DOHH2 (cell line): ENCODE results near the gene FHOD3.

Source experiments
- H3F3A ChIP-seq: fragments of 200-600 bp; sonication (generic), shearing (Covaris generic); 2 replicates; pipeline ENCODE4 v1.6.0; 2016; ENCODE audit warnings: antibody characterized with exemption, mild to moderate bottlenecking; ENCODE audit not compliant: control insufficient read depth, insufficient read depth
- H3K27ac ChIP-seq: fragments of 200-600 bp; sonication (generic); 2 replicates; pipeline ENCODE4 v1.5.1; 2014; ENCODE audit warnings: low read depth, mild to moderate bottlenecking, low read length, moderate library complexity
- H3K27me3 ChIP-seq: fragments of 200-600 bp; sonication (generic); 2 replicates; pipeline ENCODE4 v1.6.1; 2014; ENCODE audit warnings: mild to moderate bottlenecking, low read length, mixed read lengths; ENCODE audit not compliant: control insufficient read depth
- H3K36me3 ChIP-seq: fragments of 200-600 bp; sonication (generic); 2 replicates; pipeline ENCODE4 v1.6.1; 2014; ENCODE audit warnings: mild to moderate bottlenecking, low read length, moderate library complexity, mixed read lengths; ENCODE audit not compliant: control insufficient read depth
- H3K4me1 ChIP-seq: fragments of 200-600 bp; sonication (generic); 2 replicates; pipeline ENCODE4 v1.6.1; 2014; ENCODE audit warnings: mild to moderate bottlenecking, low read length, mixed read lengths; ENCODE audit not compliant: control insufficient read depth
- H3K4me2 ChIP-seq: fragments of 200-600 bp; sonication (generic); 2 replicates; pipeline ENCODE4 v1.6.0; 2014; ENCODE audit warnings: mild to moderate bottlenecking, low read length, moderate library complexity
- H3K4me3 ChIP-seq: fragments of 200-600 bp; sonication (generic); 2 replicates; pipeline ENCODE4 v1.5.1; 2014; ENCODE audit warnings: mild to moderate bottlenecking, low read length, mixed read lengths
- H3K79me2 ChIP-seq: fragments of 200-600 bp; sonication (generic); 2 replicates; pipeline ENCODE4 v1.6.1; 2014; ENCODE audit warnings: mild to moderate bottlenecking, low read length, mixed read lengths; ENCODE audit not compliant: control insufficient read depth
- H3K9me2 ChIP-seq: fragments of 200-600 bp; sonication (generic); replicated peaks from 2 replicates; pipeline ENCODE4 v1.6.1; 2014; ENCODE audit warnings: mild to moderate bottlenecking, low read length, mixed read lengths; ENCODE audit not compliant: control insufficient read depth
- H3K9me3 ChIP-seq: fragments of 200-600 bp; sonication (generic); 2 replicates; pipeline ENCODE4 v1.6.1; 2014; ENCODE audit warnings: antibody characterized with exemption, low read length, mixed read lengths; ENCODE audit not compliant: control insufficient read depth, insufficient read depth
- H4K20me1 ChIP-seq: fragments of 200-600 bp; sonication (generic); 2 replicates; pipeline ENCODE4 v1.6.0; 2014; ENCODE audit warnings: low read depth, mild to moderate bottlenecking, antibody characterized with exemption, low read length, moderate library complexity; ENCODE audit not compliant: control insufficient read depth, insufficient read depth
- CTCF ChIP-seq: fragments of 200-600 bp; sonication (generic); IDR thresholded peaks from one replicate; pipeline ENCODE4 v1.5.1; 2014; ENCODE audit warnings: antibody characterized with exemption, mild to moderate bottlenecking, low read depth, low read length; ENCODE audit not compliant: poor library complexity, severe bottlenecking
- EZH2phosphoT487 ChIP-seq: fragments of 200-600 bp; sonication (generic); IDR thresholded peaks from 2 replicates; pipeline ENCODE4 v1.6.1; 2017; ENCODE audit warnings: borderline replicate concordance, mild to moderate bottlenecking, antibody characterized with exemption, low read length, moderate library complexity, mixed read lengths

Gene FHOD3

DNA sequence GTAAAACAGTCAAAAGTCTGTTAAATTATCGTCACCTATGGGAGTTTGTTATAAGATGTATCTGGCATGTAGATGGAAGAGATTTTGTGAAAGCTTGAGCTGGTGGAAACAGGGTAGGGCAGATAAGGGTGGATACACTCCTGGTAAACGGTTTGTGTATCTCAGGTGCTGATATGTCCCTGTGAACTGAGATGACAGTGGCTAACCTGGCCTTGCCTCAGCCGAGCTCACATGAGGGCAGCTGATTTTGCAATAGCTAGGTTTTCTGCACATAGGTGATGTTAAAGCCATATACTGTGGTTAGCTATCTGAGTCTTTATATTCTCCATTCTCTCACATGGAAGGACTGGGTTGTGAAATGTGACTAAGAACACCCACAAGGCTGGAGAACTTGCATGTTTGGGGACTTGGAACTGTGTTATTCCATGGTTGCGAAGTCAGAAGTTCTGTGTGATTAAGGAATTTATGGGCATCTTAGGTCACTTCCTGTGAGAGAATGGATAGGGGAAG is 326.2 kb downstream of the FHOD3 start:
- Histone ChIP-seq H4K20me1 (no peaks in the 10 kb centered on the region), H3K36me3 (no peaks in the 10 kb centered on the region), H3K27ac (no peak overlapping the region), H3K9me3 (no peaks in the 10 kb centered on the region), H3K4me2 (no peak overlapping the region), H3K4me1 (no peaks in the 10 kb centered on the region), H3K9me2 (no peaks in the 10 kb centered on the region), H3K27me3 (no peaks in the 10 kb centered on the region), H3K79me2 (no peaks in the 10 kb centered on the region), H3F3A (no peaks in the 10 kb centered on the region), H3K4me3 (no peak overlapping the region)
- TF ChIP-seq CTCF (no peak), EZH2phosphoT487 (no peak)

DNA sequence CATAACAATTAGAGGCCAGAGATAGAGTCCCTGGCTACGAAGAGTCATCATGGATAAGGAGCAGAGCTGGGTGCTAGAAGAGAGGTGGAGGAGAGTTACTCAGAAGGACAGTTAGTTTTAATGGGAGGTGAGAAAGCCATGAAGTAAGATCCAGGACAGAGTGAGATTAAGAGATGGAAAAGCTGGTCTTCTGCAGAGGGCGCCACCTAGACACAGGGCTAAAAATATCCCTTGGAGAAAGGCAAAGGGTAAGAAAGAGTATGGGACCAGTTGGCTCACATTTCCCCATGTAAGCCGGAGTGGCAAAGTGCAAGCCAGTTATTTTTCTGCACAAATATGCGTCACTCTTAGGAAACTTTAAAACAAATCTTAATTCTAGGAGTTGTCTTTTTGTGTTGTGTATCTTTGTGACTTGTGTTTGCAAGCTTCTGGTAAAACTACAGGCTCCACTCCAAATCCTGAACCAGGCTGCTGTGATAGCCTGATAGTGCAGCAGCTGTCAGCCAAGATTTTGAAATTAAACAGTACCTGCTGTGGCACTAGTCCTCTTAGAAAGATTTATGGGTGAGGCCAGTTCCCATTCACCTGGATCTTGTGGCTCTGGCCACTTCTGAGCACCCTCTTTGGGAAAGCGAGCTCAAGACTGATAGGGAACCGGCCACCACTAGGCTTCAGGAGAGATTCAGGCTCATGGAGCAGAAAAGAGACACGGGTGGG is 327.1 kb downstream of the FHOD3 start:
- Histone ChIP-seq H3K36me3 (no peaks in the 10 kb centered on the region), H3K9me2 (no peaks in the 10 kb centered on the region), H3K79me2 (no peaks in the 10 kb centered on the region), H3K4me3 (no peak overlapping the region), H3K4me1 (no peaks in the 10 kb centered on the region), H3F3A (no peaks in the 10 kb centered on the region), H3K27me3 (no peaks in the 10 kb centered on the region), H4K20me1 (no peaks in the 10 kb centered on the region), H3K27ac (no peak overlapping the region), H3K4me2 (no peak overlapping the region), H3K9me3 (no peaks in the 10 kb centered on the region)
- TF ChIP-seq CTCF (no peak), EZH2phosphoT487 (no peak)

DNA sequence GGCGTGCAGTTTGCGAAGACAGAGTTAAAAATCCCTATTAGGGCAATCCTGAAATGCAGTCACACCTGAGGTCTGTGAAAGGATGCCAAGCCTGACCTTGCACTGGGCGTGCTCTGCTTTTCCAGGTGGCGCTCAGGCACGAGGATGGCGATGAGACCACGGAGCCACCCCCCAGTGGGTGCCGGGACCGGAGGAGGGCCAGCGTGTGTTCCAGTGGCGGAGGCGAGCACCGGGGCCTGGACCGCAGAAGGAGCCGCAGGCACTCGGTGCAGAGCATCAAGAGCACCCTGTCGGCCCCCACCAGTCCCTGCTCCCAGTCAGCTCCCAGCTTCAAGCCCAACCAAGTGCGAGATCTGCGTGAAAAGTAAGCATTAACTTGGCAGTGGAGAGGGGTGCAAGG is 327.9 kb downstream of the FHOD3 start:
- Histone ChIP-seq H4K20me1 (no peaks in the 10 kb centered on the region), H3K27ac (no peak overlapping the region)

More for the DNA sequence above, 327.9 kb downstream of the FHOD3 start:
- no peaks in the 10 kb centered on the region for H3K27me3 ChIP-seq
- 0 out of 2 replicates have a peak, but pooled peaks cover 3% of the 10 kb centered on the region for H3K4me1 ChIP-seq
- no peaks in the 10 kb centered on the region for H3K79me2 ChIP-seq
- H3K36me3 ChIP-seq, result no peaks in the 10 kb centered on the region
- H3F3A ChIP-seq, result no peaks in the 10 kb centered on the region
- no peaks in the 10 kb centered on the region for H3K9me2 ChIP-seq
- TF ChIP-seq CTCF (no peak), EZH2phosphoT487 (no peak)
- H3K9me3 ChIP-seq, result no peaks in the 10 kb centered on the region
- H3K4me2 ChIP-seq, result no peak overlapping the region
- H3K4me3 ChIP-seq, result no peak overlapping the region
